A549 treated with Hydrocortisone at 1 μM for 4 hours (cell line): ENCODE data around the gene INSC. TPM values are rescaled to one million over a fixed set of nuclear protein-coding genes. Genes with fewer than 3 reads are reported as not detected.

Experiments used
- total RNA-seq: library from RNA; stranded (reverse); fragments of 200-300 nt; extraction: Qiagen RNA extraction; gene quantifications from 5 replicates; pipeline ENCODE4 v1.2.3, GENCODE V29; 2022

The INSC gene
- 0.05 to 0.15 TPM (median 0.10 TPM) in 4 of 5 replicates, not detected in the other for total RNA-seq

DNA sequence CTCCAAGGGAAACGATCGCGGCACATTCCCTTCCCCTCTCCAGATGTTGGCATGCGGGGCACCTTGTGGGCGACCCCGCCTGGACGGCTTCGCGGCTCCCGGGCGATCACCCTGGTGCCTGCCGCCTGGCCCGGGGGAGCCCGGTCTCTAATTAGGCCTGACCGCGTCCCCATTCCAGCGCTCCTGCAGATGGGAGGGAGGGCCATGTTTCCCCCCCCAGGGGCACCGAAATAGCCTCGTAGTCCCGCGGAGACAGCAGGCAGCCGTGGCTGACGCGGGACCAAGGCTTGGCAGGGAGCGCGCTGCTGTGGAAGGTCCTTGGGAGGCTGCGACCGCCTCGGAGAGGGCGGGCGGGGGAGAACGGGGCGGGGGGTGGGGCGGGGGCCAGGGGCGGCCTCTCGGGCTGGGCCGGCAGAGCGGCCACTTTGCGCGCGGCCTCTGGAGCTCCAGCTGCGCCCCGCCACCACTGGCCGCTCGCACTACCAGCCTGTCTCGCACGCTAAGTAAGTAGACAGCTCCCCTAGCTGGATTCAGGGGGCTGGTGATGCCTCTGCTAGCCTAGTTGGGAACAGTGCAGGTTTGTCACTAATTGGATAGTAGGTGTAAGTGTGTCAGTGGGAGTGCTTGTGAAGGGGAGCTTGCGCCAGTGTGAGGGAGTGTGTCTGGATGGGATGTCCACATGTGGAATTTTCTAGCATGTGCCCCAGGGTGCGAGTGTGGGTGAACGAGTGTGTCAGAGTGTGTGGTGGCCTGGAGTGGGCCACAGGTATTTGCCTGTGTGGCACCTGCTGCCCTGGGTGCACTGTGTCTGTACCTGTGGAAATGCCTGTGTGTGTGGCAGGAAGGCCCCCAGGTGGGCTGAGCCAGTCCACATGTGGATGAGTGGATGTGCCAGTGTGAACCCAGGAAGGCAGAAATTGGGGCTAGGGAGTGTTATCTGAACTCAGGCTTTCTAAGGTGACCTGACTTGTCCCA lies at the start of gene INSC:
Gene INSC, plus strand, starts transcription at position 423 of the 975 bp plus-strand sequence. CDS start 34,252 bp downstream, outside the sequence.

GRCh38 chr11:15073361-15074205 lies 41.1 kb upstream of the INSC start, which contains the start of gene CALCB:
TSS of gene CALCB (plus strand) at chr11:15073593. CDS start at chr11:15074719, 1,126 bp downstream.

Other genes starting within 250 kb of the INSC start
- 10.1 to 14.4 TPM (median 11.7 TPM) in 5 replicates for gene CYP2R1, start 222.7 kb upstream of the INSC start, total RNA-seq
- 0.06 to 0.15 TPM in 2 of 5 replicates, not detected in the others for gene CALCA, start 142.6 kb upstream of the INSC start, total RNA-seq
- 0.10 to 0.23 TPM (median 0.17 TPM) in 5 replicates for gene CALCB, start 41.3 kb upstream of the INSC start, total RNA-seq